SK-N-DZ (cell line): ENCODE data around the gene DCST2.

Experiments
- DNase-seq: peaks from one replicate; pipeline ENCODE4 v3.0.0-alpha.2; 2015; ENCODE audit warnings: low spot score

DCST2 gene

GRCh38 chr1:155070158-155070621 is 36.6 kb upstream of the DCST2 start:
- no peak for DNase-seq

- DNase-seq, result peak; percentile 62
These were observed 36.1 kb upstream of the DCST2 start for GRCh38 chr1:155069551-155070157.

GRCh38 chr1:155068599-155068998 is 35.0 kb upstream of the DCST2 start:
- DNase-seq, result no peak

GRCh38 chr1:155066777-155067176 is 33.2 kb upstream of the DCST2 start:
- DNase-seq, result no peak

GRCh38 chr1:155064832-155065429 is 31.4 kb upstream of the DCST2 start:
- DNase-seq, result no peak

GRCh38 chr1:155064111-155064831 is 30.7 kb upstream of the DCST2 start:
- peak; percentile 69 for DNase-seq

GRCh38 chr1:155063550-155064110 is 30.0 kb upstream of the DCST2 start, which contains the start of gene EFNA4:
Gene EFNA4 (plus strand): TSS chr1:155063740. CDS start chr1:155063824, 84 bp downstream.
- peak; percentile 87 for DNase-seq

- DNase-seq, result no peak
These were observed 29.3 kb upstream of the DCST2 start for GRCh38 chr1:155062702-155063411.

GRCh38 chr1:155062151-155062686 is 28.6 kb upstream of the DCST2 start:
- no peak for DNase-seq

- DNase-seq, result peak; percentile 90
These were observed 28.0 kb upstream of the DCST2 start for GRCh38 chr1:155061381-155062150.

- DNase-seq, result no peak
These were observed 27.2 kb upstream of the DCST2 start for GRCh38 chr1:155060736-155061135.

- DNase-seq, result no peak
These were observed 24.2 kb upstream of the DCST2 start for GRCh38 chr1:155057788-155058211.

- DNase-seq, result no peak
These were observed 23.5 kb upstream of the DCST2 start for GRCh38 chr1:155057104-155057503.

- no peak for DNase-seq
These were observed 20.0 kb upstream of the DCST2 start for GRCh38 chr1:155053531-155054105.

GRCh38 chr1:155052439-155053395 is 19.1 kb upstream of the DCST2 start:
- DNase-seq, result no peak

GRCh38 chr1:155051777-155052398 is 18.3 kb upstream of the DCST2 start:
- no peak for DNase-seq

GRCh38 chr1:155051342-155051776 is 17.8 kb upstream of the DCST2 start:
- no peak for DNase-seq

GRCh38 chr1:155050560-155051341 is 17.2 kb upstream of the DCST2 start, which contains the start of gene ADAM15:
Gene ADAM15 (plus strand): TSS chr1:155051316. CDS start chr1:155051387, 71 bp downstream.
- DNase-seq, result peak; percentile 95
